ENCODE data around the gene ZNF565. TPM values are rescaled to one million over a fixed set of nuclear protein-coding genes. Genes with fewer than 3 reads are reported as not detected.

ZNF565 gene
- total RNA-seq, 1 experiment from 2014 or later: 4.8 TPM

DNA sequence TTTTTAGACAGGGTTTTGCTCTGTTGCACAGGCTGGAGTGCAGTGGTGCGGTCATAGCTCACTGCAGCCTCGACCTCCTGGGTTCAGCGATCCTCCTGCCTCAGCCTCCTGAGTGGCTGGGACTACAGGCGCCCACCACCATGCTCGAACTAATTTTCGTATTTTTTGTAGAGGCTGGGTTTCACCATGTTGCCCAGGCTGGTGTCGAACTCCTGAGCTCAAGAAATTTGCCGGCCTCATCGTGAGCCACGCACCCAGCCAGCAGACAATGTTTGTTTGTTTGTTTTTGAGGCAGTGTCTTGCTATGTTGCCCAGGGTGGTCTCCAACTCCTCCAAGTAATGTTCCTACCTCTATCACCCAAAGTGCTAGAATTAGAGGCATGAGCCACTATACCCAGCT, 61.3 kb downstream of the ZNF565 start:
- H4K8ac ChIP-seq (replicated peaks; ENCODE audit: insufficient read length, low read depth, low read length): no peak overlapping the region
- no peak overlapping the region for H2BK20ac ChIP-seq (ENCODE audit: low read depth, low read length, poor library complexity, severe bottlenecking)
- no peak overlapping the region for H2AFZ ChIP-seq (ENCODE audit: low read length)
- H3K23me2 ChIP-seq (ENCODE audit: insufficient read length, low read depth, low read length, poor library complexity, severe bottlenecking): no peaks in the 10 kb centered on the region
- no peak overlapping the region for H2AK5ac ChIP-seq (ENCODE audit: insufficient read length, low read length)
- no peak overlapping the region for H4K91ac ChIP-seq (ENCODE audit: insufficient read length, low read depth, low read length)
- H3K23ac ChIP-seq (ENCODE audit: insufficient read length, low read depth, low read length): no peak overlapping the region
- no peak overlapping the region for H3K4me3 Mint-ChIP-seq
- no peak overlapping the region for H2BK120ac ChIP-seq (ENCODE audit: low read depth, low read length, poor library complexity, severe bottlenecking)
- no peak for DNase-seq
- peaks cover 30% of the 10 kb centered on the region in 2 experiments for H3K4me1 Mint-ChIP-seq
- no peak overlapping the region for H2BK5ac ChIP-seq (ENCODE audit: insufficient read length, low read length)
- H3K27me3 ChIP-seq (ENCODE audit: insufficient read depth, low read length): no peaks in the 10 kb centered on the region
- TF ChIP-seq, protein P1, sequence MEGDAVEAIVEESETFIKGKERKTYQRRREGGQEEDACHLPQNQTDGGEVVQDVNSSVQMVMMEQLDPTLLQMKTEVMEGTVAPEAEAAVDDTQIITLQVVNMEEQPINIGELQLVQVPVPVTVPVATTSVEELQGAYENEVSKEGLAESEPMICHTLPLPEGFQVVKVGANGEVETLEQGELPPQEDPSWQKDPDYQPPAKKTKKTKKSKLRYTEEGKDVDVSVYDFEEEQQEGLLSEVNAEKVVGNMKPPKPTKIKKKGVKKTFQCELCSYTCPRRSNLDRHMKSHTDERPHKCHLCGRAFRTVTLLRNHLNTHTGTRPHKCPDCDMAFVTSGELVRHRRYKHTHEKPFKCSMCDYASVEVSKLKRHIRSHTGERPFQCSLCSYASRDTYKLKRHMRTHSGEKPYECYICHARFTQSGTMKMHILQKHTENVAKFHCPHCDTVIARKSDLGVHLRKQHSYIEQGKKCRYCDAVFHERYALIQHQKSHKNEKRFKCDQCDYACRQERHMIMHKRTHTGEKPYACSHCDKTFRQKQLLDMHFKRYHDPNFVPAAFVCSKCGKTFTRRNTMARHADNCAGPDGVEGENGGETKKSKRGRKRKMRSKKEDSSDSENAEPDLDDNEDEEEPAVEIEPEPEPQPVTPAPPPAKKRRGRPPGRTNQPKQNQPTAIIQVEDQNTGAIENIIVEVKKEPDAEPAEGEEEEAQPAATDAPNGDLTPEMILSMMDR (conservative IDR thresholded peaks at IDR 0.05): no peak
- no peak overlapping the region for H3K4me2 ChIP-seq (ENCODE audit: insufficient read depth, insufficient read length, low read length)
- no peak overlapping the region for H3K18ac ChIP-seq (ENCODE audit: insufficient read length, low read depth, low read length)
- H3K27ac ChIP-seq (ENCODE audit: insufficient read length, low read depth, low read length): no peak overlapping the region
- H3K9me3 ChIP-seq (ENCODE audit: control insufficient read depth, low read depth, low read length): no peaks in the 10 kb centered on the region
- no peak overlapping the region for H3K9ac ChIP-seq (ENCODE audit: extremely low read depth, insufficient read length, low read length)
- no peak overlapping the region for H4K5ac ChIP-seq (ENCODE audit: insufficient read length, low read depth, low read length)
- H3K36me3 Mint-ChIP-seq (ENCODE audit: insufficient read depth in 1 of 3, low read depth in 3 of 3): peaks cover 28 to 53% (median 45%) of the 10 kb centered on the region in 3 experiments; a peak in 6 of 7 replicates
- H3K9me3 Mint-ChIP-seq: no peaks in the 10 kb centered on the region; a peak in 1 of 5 replicates
- H3K4me1 ChIP-seq (ENCODE audit: insufficient read depth, low read length): no peaks in the 10 kb centered on the region
- H3K56ac ChIP-seq (ENCODE audit: insufficient read length, low read depth, low read length): no peak overlapping the region
- no peaks in the 10 kb centered on the region for H4K20me1 ChIP-seq (ENCODE audit: control insufficient read depth, insufficient read depth, insufficient read length)
- H3K79me1 ChIP-seq (ENCODE audit: insufficient read depth, low read depth, low read length, poor library complexity, severe bottlenecking): no peaks in the 10 kb centered on the region
- no peak overlapping the region for H3T11ph ChIP-seq (ENCODE audit: low read length)
- no peak overlapping the region for H3K14ac ChIP-seq (ENCODE audit: insufficient read depth, low read length)
- H3K4ac ChIP-seq (ENCODE audit: low read depth, low read length): no peak overlapping the region
- no CpG with 5 or more reads among the region's 10 CpGs for WGBS (ENCODE audit: extremely low coverage, insufficient read length, low lambda C conversion rate)
- no peaks in the 10 kb centered on the region for H3K27me3 Mint-ChIP-seq (ENCODE audit: low read depth)
- H3K27ac Mint-ChIP-seq: no peak overlapping the region; a peak in 1 of 7 replicates
- no peaks in the 10 kb centered on the region for H3K79me2 ChIP-seq (ENCODE audit: insufficient read depth, low read length)
- H2BK15ac ChIP-seq (ENCODE audit: low read depth, low read length): no peak overlapping the region
- H2BK12ac ChIP-seq (ENCODE audit: insufficient read length, low read depth, low read length): no peak overlapping the region
